ENCODE data around the gene BMF.

- TF ChIP-seq, protein P1, sequence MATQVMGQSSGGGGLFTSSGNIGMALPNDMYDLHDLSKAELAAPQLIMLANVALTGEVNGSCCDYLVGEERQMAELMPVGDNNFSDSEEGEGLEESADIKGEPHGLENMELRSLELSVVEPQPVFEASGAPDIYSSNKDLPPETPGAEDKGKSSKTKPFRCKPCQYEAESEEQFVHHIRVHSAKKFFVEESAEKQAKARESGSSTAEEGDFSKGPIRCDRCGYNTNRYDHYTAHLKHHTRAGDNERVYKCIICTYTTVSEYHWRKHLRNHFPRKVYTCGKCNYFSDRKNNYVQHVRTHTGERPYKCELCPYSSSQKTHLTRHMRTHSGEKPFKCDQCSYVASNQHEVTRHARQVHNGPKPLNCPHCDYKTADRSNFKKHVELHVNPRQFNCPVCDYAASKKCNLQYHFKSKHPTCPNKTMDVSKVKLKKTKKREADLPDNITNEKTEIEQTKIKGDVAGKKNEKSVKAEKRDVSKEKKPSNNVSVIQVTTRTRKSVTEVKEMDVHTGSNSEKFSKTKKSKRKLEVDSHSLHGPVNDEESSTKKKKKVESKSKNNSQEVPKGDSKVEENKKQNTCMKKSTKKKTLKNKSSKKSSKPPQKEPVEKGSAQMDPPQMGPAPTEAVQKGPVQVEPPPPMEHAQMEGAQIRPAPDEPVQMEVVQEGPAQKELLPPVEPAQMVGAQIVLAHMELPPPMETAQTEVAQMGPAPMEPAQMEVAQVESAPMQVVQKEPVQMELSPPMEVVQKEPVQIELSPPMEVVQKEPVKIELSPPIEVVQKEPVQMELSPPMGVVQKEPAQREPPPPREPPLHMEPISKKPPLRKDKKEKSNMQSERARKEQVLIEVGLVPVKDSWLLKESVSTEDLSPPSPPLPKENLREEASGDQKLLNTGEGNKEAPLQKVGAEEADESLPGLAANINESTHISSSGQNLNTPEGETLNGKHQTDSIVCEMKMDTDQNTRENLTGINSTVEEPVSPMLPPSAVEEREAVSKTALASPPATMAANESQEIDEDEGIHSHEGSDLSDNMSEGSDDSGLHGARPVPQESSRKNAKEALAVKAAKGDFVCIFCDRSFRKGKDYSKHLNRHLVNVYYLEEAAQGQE (IDR thresholded peaks at IDR 0.05; ENCODE audit: borderline replicate concordance): no peak
- TF ChIP-seq, protein P2, sequence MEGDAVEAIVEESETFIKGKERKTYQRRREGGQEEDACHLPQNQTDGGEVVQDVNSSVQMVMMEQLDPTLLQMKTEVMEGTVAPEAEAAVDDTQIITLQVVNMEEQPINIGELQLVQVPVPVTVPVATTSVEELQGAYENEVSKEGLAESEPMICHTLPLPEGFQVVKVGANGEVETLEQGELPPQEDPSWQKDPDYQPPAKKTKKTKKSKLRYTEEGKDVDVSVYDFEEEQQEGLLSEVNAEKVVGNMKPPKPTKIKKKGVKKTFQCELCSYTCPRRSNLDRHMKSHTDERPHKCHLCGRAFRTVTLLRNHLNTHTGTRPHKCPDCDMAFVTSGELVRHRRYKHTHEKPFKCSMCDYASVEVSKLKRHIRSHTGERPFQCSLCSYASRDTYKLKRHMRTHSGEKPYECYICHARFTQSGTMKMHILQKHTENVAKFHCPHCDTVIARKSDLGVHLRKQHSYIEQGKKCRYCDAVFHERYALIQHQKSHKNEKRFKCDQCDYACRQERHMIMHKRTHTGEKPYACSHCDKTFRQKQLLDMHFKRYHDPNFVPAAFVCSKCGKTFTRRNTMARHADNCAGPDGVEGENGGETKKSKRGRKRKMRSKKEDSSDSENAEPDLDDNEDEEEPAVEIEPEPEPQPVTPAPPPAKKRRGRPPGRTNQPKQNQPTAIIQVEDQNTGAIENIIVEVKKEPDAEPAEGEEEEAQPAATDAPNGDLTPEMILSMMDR (IDR thresholded peaks at IDR 0.05; ENCODE audit: poor library complexity, severe bottlenecking): no peak
- TF ChIP-seq POLR2AphosphoS5 (IDR thresholded peaks at IDR 0.05) (no peak), EZH2 (IDR thresholded peaks at IDR 0.05; ENCODE audit: borderline replicate concordance, insufficient read depth, low read length, poor library complexity, severe bottlenecking) (no peak)
These were observed 57.8 kb downstream of the BMF start for GRCh38 chr15:40050788-40051470.
